Middle frontal gyrus (tissue), 1 donor: ENCODE results near the gene MANSC4.
A peak's percentile ranks its signal among the peaks of the same experiment; 100 is the strongest.

ENCODE experiments used
- DNase-seq: peaks from one replicate; pipeline ENCODE4 v3.0.0-alpha.2; 2015; ENCODE audit warnings: low spot score; ENCODE audit errors: extremely low spot score

Gene MANSC4

DNA sequence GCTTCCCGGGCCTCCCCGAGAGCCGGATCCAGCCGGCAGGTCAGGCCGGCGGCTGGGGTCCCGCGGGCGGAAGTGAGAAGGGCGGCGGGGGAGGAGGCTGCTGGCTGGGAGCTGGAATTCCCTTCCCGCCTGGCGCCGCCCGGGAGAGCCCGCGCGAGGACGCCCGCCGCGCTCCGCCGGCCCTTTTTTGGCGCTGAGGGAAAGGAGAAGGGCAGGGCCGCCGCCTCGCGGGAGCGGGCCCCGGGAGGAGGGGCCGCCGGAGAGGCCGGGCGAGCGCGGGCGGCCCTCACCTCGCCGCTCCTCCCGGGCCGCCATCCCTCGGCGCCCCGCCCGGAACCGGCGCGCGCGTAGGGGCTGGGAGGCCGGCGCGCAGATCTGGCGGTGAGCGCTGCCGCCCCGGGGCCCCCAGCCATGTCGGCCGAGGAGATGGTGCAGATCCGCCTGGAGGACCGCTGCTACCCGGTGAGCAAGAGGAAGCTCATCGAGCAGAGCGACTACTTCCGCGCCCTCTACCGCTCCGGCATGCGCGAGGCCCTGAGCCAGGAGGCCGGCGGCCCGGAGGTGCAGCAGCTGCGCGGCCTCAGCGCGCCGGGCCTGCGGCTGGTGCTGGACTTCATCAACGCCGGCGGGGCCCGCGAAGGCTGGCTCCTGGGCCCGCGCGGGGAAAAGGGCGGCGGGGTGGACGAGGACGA, at the start of gene MANSC4, which contains the start of gene KLHL42:
Gene MANSC4 (minus strand): TSS at position 317 of the 692 bp plus-strand sequence. CDS start 8,960 bp downstream, outside the sequence.
Gene KLHL42 (plus strand): TSS at position 314 of the 692 bp plus-strand sequence. CDS start 98 bp downstream, at position 412.
- peak; percentile 38 for DNase-seq

DNA sequence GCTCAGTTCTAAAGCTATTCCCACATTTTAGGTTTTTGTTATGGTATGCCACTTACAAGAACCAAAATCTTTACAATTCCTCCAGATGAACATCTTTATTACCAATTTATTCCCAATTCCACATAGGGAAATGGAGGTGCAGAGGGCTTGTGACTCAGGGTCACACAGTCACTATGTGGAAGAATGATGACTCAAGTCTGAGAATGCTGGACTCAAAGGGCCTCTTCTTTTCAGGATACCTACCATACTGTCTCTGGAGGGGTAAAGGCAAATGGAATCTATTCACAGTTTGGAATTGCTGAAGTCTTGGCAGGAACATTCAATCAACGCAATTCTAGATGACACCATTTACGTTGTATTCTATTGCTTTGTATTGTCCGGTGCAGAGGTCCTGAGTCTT, 48.2 kb upstream of the MANSC4 start:
- DNase-seq, result no peak

DNA sequence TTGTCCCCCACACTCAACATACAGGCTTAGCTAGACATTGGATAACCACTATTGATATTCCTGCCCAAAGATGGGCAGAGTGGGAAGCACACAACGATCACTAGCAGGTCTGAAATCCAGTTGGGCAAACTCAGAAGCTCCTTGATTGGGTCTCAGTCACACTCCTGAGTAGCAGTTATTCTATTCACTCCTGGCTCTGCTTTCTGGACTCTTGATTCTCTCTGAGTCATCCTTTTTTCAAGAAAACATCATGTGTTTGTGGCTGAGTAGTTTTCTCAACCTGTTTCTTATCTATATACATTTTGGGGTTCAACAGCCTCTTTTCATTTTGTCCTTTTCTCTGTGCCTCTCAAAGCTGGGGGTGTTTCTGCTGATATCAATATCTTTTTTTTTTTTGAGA, 46.0 kb upstream of the MANSC4 start:
- no peak for DNase-seq

DNA sequence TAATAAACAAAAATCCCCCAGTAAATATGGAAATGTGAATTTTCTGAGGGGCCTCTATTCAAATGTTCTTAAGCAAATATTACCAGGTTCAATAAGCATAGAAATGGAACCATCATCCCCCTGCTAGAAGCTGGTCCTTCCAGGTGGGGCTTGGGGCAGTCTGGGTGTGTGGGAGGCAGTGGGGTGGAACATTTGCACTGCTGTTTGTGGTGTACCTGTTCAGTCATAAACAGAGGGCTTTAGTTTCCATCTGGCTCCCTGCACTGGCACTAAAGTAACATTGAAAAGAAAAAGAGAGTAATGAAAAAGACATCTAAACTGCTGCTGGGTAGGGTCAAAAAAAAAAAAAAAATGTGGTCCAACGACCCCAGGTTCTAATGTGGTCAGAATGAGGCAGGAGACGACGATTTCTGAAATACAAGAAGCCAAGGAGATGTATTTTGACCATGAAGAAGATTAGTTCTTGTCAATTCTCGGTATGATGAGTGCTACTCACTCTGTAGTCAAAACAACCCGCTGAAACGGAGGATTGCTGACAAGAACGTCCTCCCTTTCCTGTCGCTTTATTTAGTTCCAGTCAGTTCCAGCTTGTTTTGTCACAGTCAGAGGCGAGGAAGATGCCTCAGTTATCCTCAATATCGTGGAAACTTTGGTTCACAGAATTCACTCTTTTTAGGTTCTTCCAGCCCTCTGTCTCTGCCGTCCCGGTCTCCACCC, 44.2 kb upstream of the MANSC4 start:
- no peak for DNase-seq

DNA sequence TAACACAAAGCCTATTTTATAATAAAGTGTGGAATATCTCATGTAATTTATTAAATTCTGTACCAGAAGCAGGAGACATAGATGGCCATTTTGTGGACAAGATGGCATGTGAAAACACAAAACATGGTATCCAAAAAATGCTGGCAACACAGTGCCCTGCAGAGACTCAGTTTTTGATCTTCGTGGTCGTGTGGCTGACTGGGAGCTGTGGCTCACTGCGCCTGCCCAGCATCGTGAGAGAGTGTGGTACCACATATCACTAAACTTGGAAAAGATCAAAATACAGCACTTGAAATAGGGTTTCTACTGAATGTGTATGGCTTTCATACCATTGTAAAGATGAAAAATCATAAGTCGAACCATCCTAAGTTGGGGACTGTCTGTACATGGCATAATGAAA, 43.0 kb upstream of the MANSC4 start:
- DNase-seq, result no peak

DNA sequence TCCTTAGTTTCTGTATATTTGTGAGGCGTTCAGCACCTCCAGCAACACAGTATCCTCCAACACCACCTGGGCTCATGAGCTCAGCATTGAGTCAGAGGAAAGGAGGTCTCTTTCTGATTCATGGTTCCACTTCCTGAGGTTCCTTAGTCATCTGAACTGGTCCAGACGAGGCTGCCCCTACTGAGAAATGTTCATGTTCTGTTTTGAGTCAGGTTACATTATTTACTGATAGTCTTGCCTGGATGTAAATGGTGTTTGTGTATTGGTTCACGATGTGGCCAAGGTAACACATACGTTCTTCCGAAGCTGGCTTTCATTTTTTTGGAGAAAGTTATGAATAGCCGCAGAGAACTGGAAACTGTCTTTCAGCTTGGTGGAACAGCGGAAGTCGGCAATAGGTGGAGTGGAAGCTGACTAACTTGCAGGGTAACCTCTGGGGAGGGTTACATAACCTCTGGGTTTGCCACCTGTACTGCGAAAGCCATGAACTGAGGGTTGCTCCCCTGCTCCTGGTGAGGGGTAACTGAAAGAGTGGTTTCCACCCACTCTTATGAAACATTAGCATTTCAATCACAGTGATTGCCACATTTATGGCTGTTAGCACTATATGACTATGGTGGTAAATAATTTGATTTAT, 42.2 kb upstream of the MANSC4 start:
- DNase-seq, result no peak

DNA sequence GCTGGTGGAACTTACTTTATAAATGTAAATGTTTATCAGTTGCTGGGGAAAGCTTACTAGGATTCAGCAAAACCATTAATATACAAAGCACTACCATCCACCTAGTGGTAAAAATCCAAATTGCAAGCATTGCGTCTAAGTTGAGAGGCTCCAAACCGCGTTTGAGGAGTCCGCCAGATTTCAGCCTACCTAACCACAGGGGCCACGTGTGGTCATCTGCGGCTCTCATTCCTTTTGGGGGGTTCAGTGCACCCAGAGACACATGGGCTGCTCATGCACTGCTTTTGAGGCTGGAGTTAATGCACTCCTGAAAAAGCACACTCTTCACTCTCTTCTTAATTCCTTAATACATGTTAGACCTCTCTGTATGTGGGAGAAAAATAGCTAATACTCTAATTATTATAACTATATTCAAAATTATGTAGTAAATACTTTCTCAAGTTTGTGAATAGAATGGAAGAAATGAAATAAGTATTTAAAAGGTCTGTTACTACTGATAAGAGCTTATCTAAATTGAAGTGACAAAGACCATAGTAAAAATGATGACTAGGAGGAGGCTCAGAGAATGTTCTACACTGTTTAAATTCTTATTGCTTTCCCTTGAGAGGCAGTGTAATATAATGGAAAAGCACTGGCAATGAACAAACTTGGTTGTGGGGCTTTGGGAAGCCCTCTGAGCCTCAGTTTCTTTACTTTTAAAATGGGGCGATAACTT, 41.4 kb upstream of the MANSC4 start:
- DNase-seq, result peak; percentile 35

DNA sequence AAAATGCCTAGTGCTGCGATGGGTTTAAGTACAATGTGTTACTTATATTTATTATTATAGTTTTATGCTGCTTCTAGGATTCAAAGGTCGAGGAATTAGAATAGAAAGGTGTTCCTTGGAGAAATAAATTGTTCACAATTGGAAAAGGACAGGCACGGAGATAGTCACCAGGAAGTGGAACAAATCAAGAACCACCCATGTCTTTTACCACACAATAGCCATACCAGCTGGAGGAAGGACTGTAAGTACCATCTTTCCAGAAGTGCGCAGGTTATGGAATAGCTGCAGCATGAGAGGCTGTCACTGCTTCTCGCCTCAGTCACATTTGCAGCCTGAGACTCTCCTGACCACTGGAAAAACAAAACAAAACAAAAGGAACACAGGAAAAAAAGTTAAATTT, 40.5 kb upstream of the MANSC4 start:
- DNase-seq, result no peak

DNA sequence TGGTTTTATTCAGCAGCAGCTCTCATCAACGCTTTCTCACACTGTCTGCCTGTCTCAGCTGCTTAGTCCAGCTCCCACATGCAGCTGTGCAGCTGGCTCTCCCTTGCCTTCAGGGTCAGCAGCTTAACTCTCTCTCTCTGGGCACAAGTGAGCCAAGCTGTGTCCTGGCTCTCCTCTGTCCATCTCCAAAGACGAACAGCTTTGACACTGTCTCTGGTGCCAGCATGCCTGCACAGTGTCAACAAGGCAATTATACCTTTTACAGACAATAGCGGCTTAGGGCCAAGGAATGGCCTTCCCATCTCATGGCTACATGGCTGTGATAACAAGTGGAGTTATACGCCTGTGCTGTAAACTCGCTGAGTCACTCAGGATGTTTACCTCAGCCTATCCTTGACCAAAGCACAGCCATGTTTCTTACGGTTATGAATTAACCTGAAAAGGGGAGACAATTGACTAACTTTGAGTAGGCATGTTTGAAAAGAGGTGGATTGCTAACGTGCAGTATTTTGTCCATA, 38.4 kb upstream of the MANSC4 start:
- DNase-seq, result no peak

DNA sequence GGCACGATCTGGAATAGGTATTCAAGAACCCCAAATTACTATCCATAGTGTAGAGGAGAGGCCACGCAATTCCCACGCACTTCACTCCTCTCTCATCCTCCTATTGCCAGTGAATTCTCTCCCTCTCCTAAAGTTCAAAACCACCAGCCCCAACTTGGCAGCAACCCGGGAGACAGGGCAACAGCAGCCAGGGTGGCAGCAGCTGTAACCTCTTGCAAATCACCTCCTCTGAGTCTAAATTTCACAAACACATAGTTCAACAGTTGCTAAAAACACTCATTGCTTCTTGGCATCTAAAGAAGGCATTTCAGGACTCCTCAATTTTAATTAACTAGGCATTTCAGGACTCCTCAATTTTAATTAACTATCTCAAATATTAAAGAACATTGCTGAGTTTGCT, 37.7 kb upstream of the MANSC4 start:
- DNase-seq, result no peak

DNA sequence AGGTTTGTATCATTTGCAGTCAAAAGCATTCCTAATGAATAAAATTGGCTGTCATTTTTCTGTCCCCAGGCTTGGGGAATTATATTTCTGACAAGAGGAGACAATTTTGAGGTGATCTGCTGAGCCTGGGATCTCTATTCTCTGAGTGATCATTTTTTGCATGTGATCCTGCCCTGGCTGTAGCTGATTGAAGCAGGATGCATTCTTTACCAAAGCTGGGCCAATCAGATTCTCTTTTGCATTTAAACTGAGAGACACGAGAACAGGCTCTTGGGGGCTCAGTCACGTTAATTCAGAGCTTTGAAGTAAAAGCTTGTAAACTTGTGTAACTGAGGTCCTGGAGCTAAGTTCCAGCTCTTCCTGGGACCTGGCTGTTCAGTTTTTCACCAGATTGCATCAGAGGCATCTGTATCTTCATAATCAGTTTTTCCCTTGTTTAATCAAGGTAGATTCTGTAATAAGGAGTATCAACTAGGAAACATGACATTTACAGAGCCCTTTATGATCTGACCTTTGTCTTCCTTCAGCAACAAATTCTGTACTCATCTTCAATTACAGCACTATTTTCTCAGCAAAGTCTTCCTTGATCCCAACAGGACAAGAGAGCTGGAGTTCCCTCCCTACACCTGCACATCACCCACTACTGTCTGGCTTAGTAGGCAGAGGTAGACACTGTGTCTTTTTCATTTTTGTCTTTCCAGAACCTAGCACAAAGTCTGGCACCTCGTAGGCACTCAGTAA, 35.0 kb upstream of the MANSC4 start:
- DNase-seq, result no peak

DNA sequence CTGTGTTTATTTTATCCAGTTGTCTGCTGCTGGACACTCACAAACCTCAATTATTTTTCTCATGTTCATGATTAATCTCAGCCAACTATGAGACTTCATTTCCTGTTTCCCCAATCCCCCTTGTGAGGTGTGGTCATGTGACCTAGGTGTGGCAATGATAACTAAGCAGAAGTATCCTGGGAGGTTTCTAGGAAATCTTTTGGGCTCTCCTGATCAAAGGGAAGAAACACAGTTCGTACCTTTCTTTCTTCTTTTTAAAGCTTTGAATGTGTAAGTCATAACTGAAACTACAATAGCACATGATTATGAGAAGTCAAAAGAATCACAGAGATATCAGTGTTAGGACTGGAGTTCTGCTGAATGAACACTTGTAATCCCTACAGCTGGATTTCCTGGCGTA, 34.4 kb upstream of the MANSC4 start:
- no peak for DNase-seq

DNA sequence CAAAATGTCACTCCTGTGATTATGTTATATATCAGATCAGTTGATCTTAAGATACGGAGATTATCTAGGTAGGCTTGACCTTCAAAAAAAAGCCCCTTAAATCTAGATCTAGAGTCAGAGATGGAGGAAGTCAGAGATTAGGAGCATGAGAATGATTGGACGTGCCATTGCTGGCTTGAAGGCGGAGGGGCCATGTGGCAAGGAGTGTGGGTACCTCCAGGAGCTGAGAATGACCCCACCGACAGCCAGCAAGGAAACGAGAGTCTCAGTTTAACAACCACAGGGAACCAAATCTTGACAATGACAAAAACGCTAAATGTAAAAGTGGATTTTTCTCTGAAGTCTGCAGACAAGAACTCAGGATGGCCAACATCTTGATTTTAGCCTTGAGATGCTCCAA, 32.5 kb upstream of the MANSC4 start:
- no peak for DNase-seq

DNA sequence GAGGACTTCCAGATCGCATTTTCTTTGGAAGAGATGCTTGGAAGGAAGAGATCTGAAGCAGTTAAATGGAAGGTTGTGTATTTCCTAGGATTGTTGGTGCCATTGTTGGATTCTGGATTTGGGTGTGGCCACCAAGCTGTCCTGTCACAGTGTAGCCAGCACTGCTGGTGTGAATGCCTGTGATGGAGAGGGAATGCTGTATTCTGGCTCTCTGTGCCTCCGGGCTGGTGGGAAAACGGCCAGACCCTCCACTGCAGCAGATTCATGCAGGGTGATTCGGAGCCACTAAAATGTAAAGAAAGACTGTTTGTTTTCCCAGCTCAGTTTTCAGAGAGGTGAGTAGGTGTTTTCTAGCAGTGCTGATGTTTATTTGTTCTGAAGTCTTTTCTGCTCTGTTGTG, 30.7 kb upstream of the MANSC4 start:
- no peak for DNase-seq

DNA sequence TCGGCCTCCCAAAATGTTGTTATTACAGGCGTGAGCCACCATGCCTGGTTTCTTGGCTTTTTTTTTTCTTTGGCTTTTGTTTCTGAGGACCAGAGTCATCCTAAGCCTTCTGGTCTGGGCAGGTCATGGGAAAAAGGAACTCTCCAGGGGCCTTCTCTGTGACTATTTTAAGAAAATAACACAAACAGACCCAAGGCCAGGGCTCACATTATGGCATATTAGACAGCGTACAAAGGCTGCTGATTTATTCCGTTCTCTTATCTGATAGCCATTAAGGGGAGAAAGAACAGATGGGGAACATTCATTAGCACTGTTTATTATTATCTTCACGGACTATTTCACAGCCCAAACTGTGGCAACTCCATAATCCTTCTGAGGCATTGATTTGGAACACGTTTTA, 28.8 kb upstream of the MANSC4 start:
- no peak for DNase-seq

DNA sequence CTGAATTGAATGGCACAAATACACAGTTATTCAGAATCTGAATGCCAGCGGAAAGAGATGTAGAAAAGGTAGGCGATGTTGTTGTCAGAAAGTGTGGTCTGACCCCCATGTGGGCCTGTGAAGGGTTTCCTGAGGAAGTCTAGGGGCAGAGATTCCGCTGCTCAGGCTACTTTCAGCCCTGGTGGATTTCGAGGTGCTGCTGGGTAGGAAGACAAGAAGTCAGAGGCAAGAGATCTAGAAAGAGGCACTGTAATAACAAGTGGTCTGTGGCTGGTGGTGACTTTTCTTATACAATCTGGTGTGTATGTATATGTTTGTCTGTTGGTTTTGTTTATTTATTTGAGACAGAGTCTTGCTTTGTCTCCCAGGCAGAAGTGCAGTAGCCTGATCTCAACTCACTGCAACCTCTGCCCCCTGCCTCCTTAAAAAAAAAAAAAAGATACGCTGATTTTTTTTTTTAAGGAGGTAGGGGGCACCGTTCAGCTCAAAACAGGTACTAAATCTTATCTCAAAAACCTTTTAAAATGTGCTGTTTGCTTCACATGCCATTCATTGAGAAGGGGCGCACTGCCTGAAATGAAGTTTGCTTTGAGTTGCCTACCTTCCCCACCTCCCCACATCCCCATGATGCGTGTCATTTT, 27.1 kb upstream of the MANSC4 start:
- no peak for DNase-seq

DNA sequence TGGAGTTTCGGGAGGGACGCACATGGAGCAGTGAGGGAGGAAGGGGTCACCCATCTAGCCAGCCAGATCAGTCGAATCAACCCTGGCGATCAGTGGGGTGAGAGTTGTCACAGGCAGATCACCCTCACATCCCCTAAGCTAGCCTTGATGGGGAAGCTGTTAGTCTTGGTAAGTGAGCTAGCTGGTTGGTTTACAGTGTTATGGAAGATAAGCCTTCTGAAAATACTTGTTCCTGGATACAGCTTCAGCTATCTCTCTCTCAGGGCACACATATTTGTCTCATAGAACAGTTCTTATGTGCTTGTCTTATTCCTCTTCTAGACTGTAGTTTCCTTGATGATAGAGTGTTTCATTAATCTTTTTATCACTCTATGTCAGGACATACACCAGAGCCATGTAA, 26.2 kb upstream of the MANSC4 start:
- DNase-seq, result no peak

DNA sequence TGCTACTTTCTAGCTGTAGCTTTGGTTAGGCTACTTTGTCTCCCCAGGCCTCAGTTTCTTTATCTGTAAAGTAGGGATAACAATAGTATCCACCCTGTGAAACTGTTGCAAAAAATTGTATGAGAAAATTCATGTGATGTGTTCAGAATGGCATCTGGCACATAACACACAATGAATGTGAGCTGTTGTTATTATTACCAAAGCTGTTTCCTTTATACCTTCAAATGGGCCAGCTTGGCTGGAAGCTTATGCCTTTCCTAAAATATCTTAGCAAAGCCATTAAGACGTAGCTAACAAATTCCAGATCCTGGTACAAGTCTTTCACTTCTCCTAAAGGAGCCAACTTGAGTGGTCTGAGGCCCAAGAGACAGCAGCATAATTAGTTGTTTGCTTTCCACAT, 25.2 kb upstream of the MANSC4 start:
- no peak for DNase-seq

DNA sequence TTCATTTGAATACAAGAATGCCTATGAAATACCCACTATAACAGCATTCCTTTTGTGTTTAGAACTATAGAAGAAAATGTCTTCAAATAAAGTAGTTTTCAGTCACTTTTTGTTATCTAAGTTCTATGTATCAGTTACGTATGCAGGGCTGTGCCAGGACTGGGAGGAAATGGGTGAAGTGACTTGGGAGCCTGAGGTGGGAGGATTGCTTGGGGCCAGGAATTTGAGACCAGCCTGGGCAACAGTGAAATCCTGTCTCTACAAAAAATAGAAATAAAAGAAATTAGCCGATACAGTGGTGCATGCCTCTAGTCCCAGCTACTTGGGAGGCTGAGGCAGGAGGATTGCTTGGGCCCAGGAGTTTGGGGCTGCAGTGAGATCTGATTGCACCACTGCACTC, 22.9 kb upstream of the MANSC4 start:
- no peak for DNase-seq

DNA sequence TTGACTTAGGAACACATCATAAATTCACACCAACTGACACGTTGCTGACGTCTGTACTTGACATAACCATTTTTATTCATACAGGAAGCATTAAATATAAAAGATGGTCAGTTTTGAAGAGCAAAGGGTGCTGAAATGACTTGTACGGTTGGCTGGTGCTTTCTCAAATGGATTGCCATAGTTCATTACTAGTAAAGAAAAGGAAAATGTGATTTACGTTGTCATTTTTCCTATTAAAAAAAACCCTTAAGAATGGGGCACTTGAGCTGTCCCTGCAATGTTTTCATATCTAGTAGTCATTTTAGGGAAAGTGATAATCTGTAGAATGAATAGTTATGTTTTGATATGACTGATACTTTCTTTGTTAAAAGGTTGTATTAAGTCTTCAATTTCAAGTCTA, 22.5 kb upstream of the MANSC4 start:
- DNase-seq, result no peak
